Kidney (tissue), 14 donors: ENCODE measurements around the gene NRXN3. TPM values are rescaled to one million over a fixed set of nuclear protein-coding genes. Genes with fewer than 3 reads are reported as not detected.

Experiments
- DNase-seq, 5 donors: peaks; one replicate each; pipeline ENCODE4 v3.0.0-alpha.2; 2013 to 2020
- FAIRE-seq: peaks from 2 replicates; lab custom pipeline; 2012; peaks lifted over from hg19 to GRCh38; lab: Jason Lieb, UNC
- H3K27ac ChIP-seq, 2 donors: one replicate each; pipeline ENCODE4 v1.7.0; 2013; ENCODE audit warnings: low read depth in 2 of 2, low read length in 2 of 2, inconsistent platforms in 1 of 2
- H3K27me3 ChIP-seq: one replicate; pipeline ENCODE4 v1.7.1; 2013; ENCODE audit warnings: low read length, inconsistent platforms; ENCODE audit not compliant: control insufficient read depth, insufficient read depth
- H3K36me3 ChIP-seq, 3 donors: one replicate each; pipeline versions ENCODE4 v1.7.0 to v1.7.1; 2013; ENCODE audit warnings: low read length in 3 of 3, control low read depth in 1 of 3, inconsistent platforms in 1 of 3; ENCODE audit not compliant: insufficient read depth in 3 of 3, control insufficient read depth in 2 of 3
- H3K4me1 ChIP-seq, 3 donors: one replicate each; pipeline versions ENCODE4 v1.7.0 to v1.7.1; 2013; ENCODE audit warnings: low read length in 3 of 3, inconsistent platforms in 1 of 3, low read depth in 1 of 3; ENCODE audit not compliant: control insufficient read depth in 2 of 3, insufficient read depth in 2 of 3
- H3K4me3 ChIP-seq, 3 donors: one replicate each; pipeline versions ENCODE4 v1.7.0 to v1.8.1; 2013; ENCODE audit warnings: low read length in 3 of 3, control low read depth in 1 of 3, inconsistent platforms in 1 of 3
- H3K9ac ChIP-seq, 3 donors: one replicate each; pipeline versions ENCODE4 v1.7.0 to v1.7.1; 2013; ENCODE audit warnings: low read length in 3 of 3, control low read depth in 1 of 3, inconsistent platforms in 1 of 3
- H3K9me3 ChIP-seq, 3 donors: one replicate each; pipeline versions ENCODE4 v1.7.0 to v1.7.1; 2013; ENCODE audit warnings: low read length in 3 of 3, control low read depth in 1 of 3, inconsistent platforms in 1 of 3; ENCODE audit not compliant: control insufficient read depth in 2 of 3, insufficient read depth in 1 of 3
- intact Hi-C: fragments of 100-400 bp; cut with DNase I; formaldehyde crosslinking; loops from one replicate; pipeline ENCODE4 v1.11.1; 2022
- polyA plus RNA-seq: library from polyadenylated mRNA; stranded (reverse); fragments of 350-450 nt; fragmentation: Illumina TruSeq; extraction: RNeasy Lipid Tissue Mini Kit (QIAGEN cat#74804); gene quantifications from one replicate; pipeline ENCODE4 v1.2.3, GENCODE V29; 2014; ENCODE audit warnings: low read depth, low replicate concordance; ENCODE audit not compliant: insufficient read depth
- total RNA-seq: library from RNA; stranded (reverse); fragmentation: NEBNext Ultra II Directional; extraction: Animal tissue kit (Norgen Biotek cat#: 25700); gene quantifications from one replicate; pipeline ENCODE4 v1.2.1, GENCODE V29; 2021
- TF ChIP-seq, protein P1 (sequence below): IDR thresholded peaks from 3 replicates; pipeline ENCODE4 v1.5.1; 2012; ENCODE audit warnings: mild to moderate bottlenecking, moderate library complexity, borderline replicate concordance; ENCODE audit not compliant: insufficient read depth; ENCODE audit errors: extremely low read depth
- donor health status: control.
- donor health status: control.
- donor health status: control.
- donor health status: control.
- donor health status: control.
- donor health status: DM: yes; HTN: yes; CAD: no.
- donor health status: Normal renal cell carcinoma (clear cell type).

Gene NRXN3
- total and polyA plus RNA-seq, 2 donors from 2014 or later: 1.5 to 2.4 TPM

DNA sequence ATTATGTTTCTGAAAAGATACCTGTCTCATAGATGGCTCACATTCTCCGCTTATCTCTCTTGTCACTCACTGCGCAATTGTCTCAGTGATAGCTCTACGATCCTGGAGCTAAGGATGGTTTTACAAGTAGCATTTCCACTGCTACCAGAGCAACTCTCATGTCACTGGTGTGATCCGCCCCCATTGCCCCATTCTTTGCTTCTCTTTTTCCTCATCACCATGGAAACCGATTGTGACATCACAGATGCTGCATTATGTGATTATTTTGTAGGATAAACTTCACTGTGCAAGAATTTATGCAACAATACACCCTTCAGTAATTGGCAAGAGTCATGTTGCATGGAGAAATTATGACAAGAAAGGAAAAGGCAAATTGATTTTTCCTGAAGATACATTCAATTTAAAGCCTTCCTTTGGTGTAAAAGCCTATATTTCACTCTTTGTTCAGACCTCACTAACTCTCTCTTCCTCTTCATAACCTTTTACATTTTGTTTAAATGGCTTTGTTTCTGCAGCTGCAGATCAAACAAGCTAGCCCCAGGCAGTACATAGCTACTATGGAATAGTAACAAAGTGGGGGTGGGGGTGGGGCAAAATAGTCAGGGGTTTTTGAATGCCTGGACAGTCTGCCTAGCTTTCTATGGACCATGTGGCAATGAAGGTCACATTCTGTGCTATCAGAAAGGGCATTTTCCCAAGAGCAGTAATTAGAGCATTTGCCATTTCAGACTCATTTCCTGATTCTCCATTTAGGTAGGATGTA is 539.8 kb downstream of the NRXN3 start:
- intact Hi-C loops: no loop called here
- no peaks in the 10 kb centered on the region for H3K9me3 ChIP-seq
- TF ChIP-seq, protein P1, sequence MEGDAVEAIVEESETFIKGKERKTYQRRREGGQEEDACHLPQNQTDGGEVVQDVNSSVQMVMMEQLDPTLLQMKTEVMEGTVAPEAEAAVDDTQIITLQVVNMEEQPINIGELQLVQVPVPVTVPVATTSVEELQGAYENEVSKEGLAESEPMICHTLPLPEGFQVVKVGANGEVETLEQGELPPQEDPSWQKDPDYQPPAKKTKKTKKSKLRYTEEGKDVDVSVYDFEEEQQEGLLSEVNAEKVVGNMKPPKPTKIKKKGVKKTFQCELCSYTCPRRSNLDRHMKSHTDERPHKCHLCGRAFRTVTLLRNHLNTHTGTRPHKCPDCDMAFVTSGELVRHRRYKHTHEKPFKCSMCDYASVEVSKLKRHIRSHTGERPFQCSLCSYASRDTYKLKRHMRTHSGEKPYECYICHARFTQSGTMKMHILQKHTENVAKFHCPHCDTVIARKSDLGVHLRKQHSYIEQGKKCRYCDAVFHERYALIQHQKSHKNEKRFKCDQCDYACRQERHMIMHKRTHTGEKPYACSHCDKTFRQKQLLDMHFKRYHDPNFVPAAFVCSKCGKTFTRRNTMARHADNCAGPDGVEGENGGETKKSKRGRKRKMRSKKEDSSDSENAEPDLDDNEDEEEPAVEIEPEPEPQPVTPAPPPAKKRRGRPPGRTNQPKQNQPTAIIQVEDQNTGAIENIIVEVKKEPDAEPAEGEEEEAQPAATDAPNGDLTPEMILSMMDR: no peak
- DNase-seq (peak in 4 of 5 donors; percentile 11 to 39 (median 23)), FAIRE-seq (no peak)
- no peak overlapping the region for H3K9ac ChIP-seq
- H3K27ac ChIP-seq: no peak overlapping the region
- H3K27me3 ChIP-seq: no peaks in the 10 kb centered on the region
- H3K4me1 ChIP-seq: no peaks in the 10 kb centered on the region
- no peak overlapping the region for H3K4me3 ChIP-seq
- H3K36me3 ChIP-seq: no peaks in the 10 kb centered on the region

DNA sequence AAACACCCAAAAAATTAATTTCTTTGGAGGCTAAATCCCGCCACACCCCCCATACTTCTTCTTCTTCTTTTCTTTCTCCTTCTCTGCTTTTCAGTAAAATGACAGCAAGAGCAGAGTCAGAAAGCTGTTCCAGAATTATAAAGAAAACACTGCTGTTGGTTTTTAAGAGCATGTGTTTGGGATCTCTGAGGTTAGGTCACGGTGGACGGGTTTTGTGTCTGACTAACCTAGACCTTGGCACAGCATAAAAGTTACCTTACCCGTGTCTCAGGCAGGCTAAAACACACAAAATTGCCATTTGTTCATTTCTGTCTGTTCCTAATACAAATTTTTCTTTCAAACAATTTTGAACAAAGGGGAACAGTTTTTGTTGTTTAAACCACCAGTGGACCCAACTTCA is 540.8 kb downstream of the NRXN3 start:
- H3K36me3 ChIP-seq: no peaks in the 10 kb centered on the region
- DNase-seq: peak in 3 of 5 donors; percentile 5 to 46 (median 20)
- H3K27me3 ChIP-seq: no peaks in the 10 kb centered on the region
- no peak overlapping the region for H3K4me3 ChIP-seq
- TF ChIP-seq, protein P1: no peak
- no peak for FAIRE-seq
- H3K9me3 ChIP-seq: no peaks in the 10 kb centered on the region
- intact Hi-C loops: no loop called here
- H3K9ac ChIP-seq: no peak overlapping the region
- H3K27ac ChIP-seq: no peak overlapping the region
- H3K4me1 ChIP-seq: no peaks in the 10 kb centered on the region

DNA sequence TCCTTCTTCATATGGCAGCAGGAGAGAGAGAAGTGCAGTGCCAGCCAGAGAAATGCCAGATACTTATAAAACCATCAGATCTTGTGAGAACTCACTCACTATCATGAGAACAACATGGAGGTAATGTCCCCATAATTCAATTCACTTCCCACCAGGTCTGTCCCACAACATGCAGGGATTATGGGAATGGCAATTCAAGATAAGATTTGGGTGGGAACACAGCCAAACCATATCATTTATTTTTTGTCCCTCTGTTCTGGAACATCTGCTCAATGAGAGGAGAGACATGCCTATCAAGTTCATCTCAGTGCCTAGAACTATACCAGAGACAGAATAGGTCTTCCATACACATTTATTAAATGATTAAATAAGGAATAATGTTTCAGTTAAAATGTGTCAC is 543.5 kb downstream of the NRXN3 start:
- TF ChIP-seq, protein P1: no peak
- Histone ChIP-seq H3K27ac (no peak overlapping the region), H3K9ac (no peak overlapping the region), H3K4me3 (no peak overlapping the region), H3K36me3 (no peaks in the 10 kb centered on the region), H3K27me3 (no peaks in the 10 kb centered on the region), H3K4me1 (no peaks in the 10 kb centered on the region), H3K9me3 (no peaks in the 10 kb centered on the region)
- DNase-seq: no peak
- intact Hi-C loops: no loop called here
- no peak for FAIRE-seq
